Measurements from ENCODE around the gene SLC25A21.

- TF ChIP-seq TAF1 (IDR thresholded peaks at IDR 0.05; ENCODE audit: borderline replicate concordance, low read depth, low read length) (no peak), POLR2A (IDR thresholded peaks at IDR 0.05; ENCODE audit: low read depth, low read length) (no peak), POLR2AphosphoS5 (IDR thresholded peaks at IDR 0.05; ENCODE audit: low read depth, low read length) (no peak)
Observed at GRCh38 chr14:37089410-37089809, 83.0 kb downstream of the SLC25A21 start.
